WTC11 (cell line): ENCODE results near the gene SLC7A10. TPM values are rescaled to one million over a fixed set of nuclear protein-coding genes. Genes with fewer than 3 reads are reported as not detected.
A peak's percentile ranks its signal among the peaks of the same experiment; 100 is the strongest.

Experiments used
- ATAC-seq: fragments of 200-7000 bp; cut with Tn5 transposase; 2 replicates; pipeline ENCODE4 v1.10.0; 2021; ENCODE audit warnings: mild to moderate bottlenecking, moderate library complexity
- CTCF ChIA-PET: fragments of 300-600 bp; sonication (Branson Sonifier 250); formaldehyde crosslinking; loops from one replicate; lab custom pipeline; 2021; ENCODE audit warnings: antibody characterized with exemption; lab: Charles Lee
- POLR2A ChIA-PET: fragments of 350-600 bp; sonication (Branson Sonifier 250); formaldehyde crosslinking; loops from one replicate; lab custom pipeline; 2021; ENCODE audit warnings: antibody characterized with exemption; lab: Charles Lee
- DNase-seq: peaks from one replicate; pipeline ENCODE4 v3.0.0; 2021; ENCODE audit warnings: low spot score
- H3K27ac Mint-ChIP-seq: 2 replicates; pipeline ENCODE4 v1.8.0; 2021; ENCODE audit warnings: mixed read lengths
- H3K27me3 Mint-ChIP-seq: 2 replicates; pipeline ENCODE4 v1.8.0; 2021; ENCODE audit warnings: low read depth, mild to moderate bottlenecking, moderate library complexity, mixed read lengths
- H3K36me3 Mint-ChIP-seq: 2 replicates; pipeline ENCODE4 v1.8.0; 2021; ENCODE audit warnings: mixed read lengths
- H3K4me1 Mint-ChIP-seq: 2 replicates; pipeline ENCODE4 v1.8.0; 2022; ENCODE audit warnings: mixed read lengths
- H3K4me3 Mint-ChIP-seq: 2 replicates; pipeline ENCODE4 v1.8.0; 2021; ENCODE audit warnings: mild to moderate bottlenecking, moderate library complexity, mixed read lengths
- H3K9me3 Mint-ChIP-seq: 2 replicates; pipeline ENCODE4 v1.8.0; 2021; ENCODE audit warnings: mixed read lengths
- ATF1 ChIP-seq: sonication (generic); formaldehyde crosslinking; IDR thresholded peaks from 2 replicates; pipeline ENCODE4 v1.8.1; 2023; ENCODE audit warnings: mild to moderate bottlenecking, moderate library complexity, missing genetic modification reagents
- ERG ChIP-seq: fragments of 250-450 bp; sonication (Bioruptor Pico); IDR thresholded peaks from 2 replicates; pipeline ENCODE4 v1.8.0; 2021; ENCODE audit warnings: mild to moderate bottlenecking
- ETV6 ChIP-seq: sonication (generic); formaldehyde crosslinking; IDR thresholded peaks from 2 replicates; pipeline ENCODE4 v1.8.1; 2022; ENCODE audit warnings: mild to moderate bottlenecking, missing genetic modification reagents
- FOXJ3 ChIP-seq: sonication (generic); formaldehyde crosslinking; IDR thresholded peaks from 2 replicates; pipeline ENCODE4 v1.9.0; 2021; ENCODE audit warnings: missing genetic modification reagents, mild to moderate bottlenecking, borderline replicate concordance
- GABPB1 ChIP-seq: sonication (generic); formaldehyde crosslinking; IDR thresholded peaks from 2 replicates; pipeline ENCODE4 v1.8.1; 2023; ENCODE audit warnings: mild to moderate bottlenecking, missing genetic modification reagents
- GTF2I ChIP-seq: fragments of 250-450 bp; sonication (Bioruptor Pico); conservative IDR thresholded peaks from 2 replicates; pipeline ENCODE4 v1.4.0; 2021; ENCODE audit warnings: mild to moderate bottlenecking
- IRF1 ChIP-seq: sonication (generic); formaldehyde crosslinking; IDR thresholded peaks from 2 replicates; pipeline ENCODE4 v1.8.0; 2023; ENCODE audit warnings: missing genetic modification reagents
- MYBL2 ChIP-seq: sonication (generic); formaldehyde crosslinking; IDR thresholded peaks from 2 replicates; pipeline ENCODE4 v1.8.1; 2023; ENCODE audit warnings: mild to moderate bottlenecking, moderate library complexity, missing genetic modification reagents
- NFE2L1 ChIP-seq: sonication (generic); formaldehyde crosslinking; IDR thresholded peaks from 2 replicates; pipeline ENCODE4 v1.8.1; 2023; ENCODE audit warnings: missing genetic modification reagents
- NR1H2 ChIP-seq: sonication (generic); formaldehyde crosslinking; IDR thresholded peaks from 2 replicates; pipeline ENCODE4 v1.9.0; 2021; ENCODE audit warnings: mild to moderate bottlenecking, moderate library complexity, missing genetic modification reagents
- NR2C2 ChIP-seq: sonication (generic); formaldehyde crosslinking; IDR thresholded peaks from 2 replicates; pipeline ENCODE4 v1.8.0; 2022; ENCODE audit warnings: mild to moderate bottlenecking, missing genetic modification reagents
- TEAD4 ChIP-seq: sonication (generic); formaldehyde crosslinking; IDR thresholded peaks from 2 replicates; pipeline ENCODE4 v1.8.0; 2022; ENCODE audit warnings: mild to moderate bottlenecking, missing genetic modification reagents
- TP53 ChIP-seq: sonication (generic); formaldehyde crosslinking; IDR thresholded peaks from 2 replicates; pipeline ENCODE4 v1.8.1; 2023; ENCODE audit warnings: mild to moderate bottlenecking, missing genetic modification reagents
- ZNF232 ChIP-seq: sonication (generic); formaldehyde crosslinking; IDR thresholded peaks from 2 replicates; pipeline ENCODE4 v1.8.0; 2022; ENCODE audit warnings: mild to moderate bottlenecking, missing genetic modification reagents
- ZNF263 ChIP-seq: sonication (generic); formaldehyde crosslinking; IDR thresholded peaks from 2 replicates; pipeline ENCODE4 v1.8.1; 2022; ENCODE audit warnings: low read depth, mild to moderate bottlenecking, moderate library complexity, missing genetic modification reagents
- ZNF281 ChIP-seq: sonication (generic); formaldehyde crosslinking; IDR thresholded peaks from 2 replicates; pipeline ENCODE4 v1.8.0; 2023; ENCODE audit warnings: mild to moderate bottlenecking, missing genetic modification reagents
- ZNF396 ChIP-seq: fragments of 250-450 bp; sonication (Bioruptor Pico); IDR thresholded peaks from 2 replicates; pipeline ENCODE4 v1.8.0; 2021; ENCODE audit warnings: mild to moderate bottlenecking, moderate library complexity, borderline replicate concordance
- ZNF423 ChIP-seq: fragments of 250-450 bp; sonication (Bioruptor Pico); IDR thresholded peaks from 2 replicates; pipeline ENCODE4 v2.1.2; 2022; ENCODE audit warnings: mild to moderate bottlenecking, moderate library complexity
- ZNF425 ChIP-seq: fragments of 250-450 bp; sonication (Bioruptor Pico); conservative IDR thresholded peaks from 2 replicates; pipeline ENCODE4 v1.9.0; 2021; ENCODE audit warnings: mild to moderate bottlenecking
- total RNA-seq: library from RNA; stranded (reverse); gene quantifications from 3 replicates; pipeline ENCODE4 v1.2.3, GENCODE V29; 2021

SLC7A10 gene
- total RNA-seq, 1 experiment from 2014 or later, result 4.2 TPM

- TF ChIP-seq ZNF281, result no peak
- TF ChIP-seq GTF2I (CRISPR knock-in tag), result no peak
- TF ChIP-seq ETV6 (CRISPR knock-in tag), result no peak
These were observed 24.2 kb upstream of the SLC7A10 start (continued) for GRCh38 chr19:33249740-33250366.

- H3K36me3 Mint-ChIP-seq, result peaks cover 10% of the 10 kb centered on the region
- ATAC-seq, result no peak; the same call in 1 of the 2 replicates
- peaks cover 12% of the 10 kb centered on the region for H3K9me3 Mint-ChIP-seq
- H3K4me3 Mint-ChIP-seq, result no peak overlapping the region
- peaks cover 4% of the 10 kb centered on the region; the same call in 1 of the 2 replicates for H3K27me3 Mint-ChIP-seq
- TF ChIP-seq ZNF263 (no peak), NFE2L1 (CRISPR knock-in tag) (no peak), ETV6 (CRISPR knock-in tag) (no peak)
- DNase-seq, result no peak
- H3K4me1 Mint-ChIP-seq, result 0 out of 2 replicates have a peak, but pooled peaks cover 3% of the 10 kb centered on the region
- CTCF ChIA-PET, result interaction anchor here (0.7 to 1.1 kb wide), 4 partner anchors 12 to 149 kb away, joined by 3 to 6 read pairs (median 4); no protein-coding TSS in a partner anchor
- POLR2A ChIA-PET, result no interaction called here
- H3K27ac Mint-ChIP-seq, result no peak overlapping the region
These were observed 23.4 kb upstream of the SLC7A10 start for GRCh38 chr19:33248954-33249613.

GRCh38 chr19:33248553-33248953, 22.9 kb upstream of the SLC7A10 start:
- H3K27me3 Mint-ChIP-seq, result peaks cover 4% of the 10 kb centered on the region; the same call in 1 of the 2 replicates
- ChIA-PET CTCF (interaction anchor here (1.1 kb wide), 2 partner anchors 12 to 50 kb away, joined by 4 to 6 read pairs; no protein-coding TSS in a partner anchor), POLR2A (no interaction called here)
- peak; percentile 76 for TF ChIP-seq GABPB1 (CRISPR knock-in tag)
- no peak for TF ChIP-seq NR1H2 (CRISPR knock-in tag)
- peak; percentile 24; the same call in 1 of the 2 replicates for ATAC-seq
- H3K9me3 Mint-ChIP-seq, result peaks cover 12% of the 10 kb centered on the region
- no peak for DNase-seq
- H3K4me1 Mint-ChIP-seq, result 0 out of 2 replicates have a peak, but pooled peaks cover 3% of the 10 kb centered on the region
- no peak overlapping the region for H3K4me3 Mint-ChIP-seq
- H3K27ac Mint-ChIP-seq, result no peak overlapping the region
- H3K36me3 Mint-ChIP-seq, result peaks cover 10% of the 10 kb centered on the region

GRCh38 chr19:33248104-33248503, 22.5 kb upstream of the SLC7A10 start:
- POLR2A ChIA-PET, result no interaction called here
- Mint-ChIP-seq H3K36me3 (peaks cover 10% of the 10 kb centered on the region), H3K9me3 (peaks cover 12% of the 10 kb centered on the region), H3K4me3 (no peak overlapping the region)
- DNase-seq (no peak), ATAC-seq (no peak)
- no peak for TF ChIP-seq ZNF396 (CRISPR knock-in tag)
- TF ChIP-seq TP53 (CRISPR knock-in tag), result no peak
- no peak for TF ChIP-seq ERG
- no peak for TF ChIP-seq IRF1 (CRISPR knock-in tag)
- no peak for TF ChIP-seq GABPB1 (CRISPR knock-in tag)
- TF ChIP-seq FOXJ3 (CRISPR knock-in tag), result no peak
- no peak for TF ChIP-seq ZNF423 (CRISPR knock-in tag)
- TF ChIP-seq TEAD4 (CRISPR knock-in tag), result no peak
- no peak for TF ChIP-seq NR2C2
- TF ChIP-seq ATF1 (CRISPR knock-in tag), result no peak
- no peak for TF ChIP-seq ZNF425
- TF ChIP-seq MYBL2, result no peak
- TF ChIP-seq ZNF232 (CRISPR knock-in tag), result no peak
- TF ChIP-seq, all 79 proteins: peak for 0
- Mint-ChIP-seq H3K4me1 (0 out of 2 replicates have a peak, but pooled peaks cover 3% of the 10 kb centered on the region), H3K27ac (no peak overlapping the region), H3K27me3 (peaks cover 4% of the 10 kb centered on the region; the same call in 1 of the 2 replicates)
- CTCF ChIA-PET, result no interaction called here
